GM19023 (cell line): ENCODE results near the gene TMEM163.
"Not testable (repeated sequence)": the region's sequence is repeated elsewhere in the genome, so short reads cannot be mapped to it uniquely, and the experiment has no call there.

Experiments used
- ATAC-seq: cut with Tn5 transposase; IDR thresholded peaks from one replicate; pipeline ENCODE4 v1.9.1; 2021; ENCODE audit warnings: mild to moderate bottlenecking, moderate library complexity; ENCODE audit not compliant: unreplicated experiment

Gene TMEM163

GRCh38 chr2:134723742-134724141 lies 4.9 kb upstream of the TMEM163 start:
- ATAC-seq = not testable (repeated sequence)

DNA sequence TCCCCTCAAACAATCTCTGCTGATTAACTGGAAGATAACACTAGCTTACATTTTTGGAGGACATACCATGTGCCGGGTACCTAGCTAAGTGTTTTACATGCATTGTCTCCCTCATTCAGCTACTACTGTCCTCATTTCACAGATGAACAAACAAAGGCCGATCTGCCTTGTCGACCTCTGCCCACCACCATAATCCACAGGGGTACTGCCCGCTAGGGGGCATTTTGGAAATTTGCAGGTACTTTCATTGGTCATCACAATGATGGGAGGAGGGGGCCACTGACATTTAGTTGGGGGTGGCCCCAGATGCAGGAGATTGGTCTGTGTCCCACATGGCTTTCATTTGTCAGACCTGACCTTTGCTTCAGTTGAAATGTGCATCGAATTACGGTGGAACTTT lies 3.9 kb upstream of the TMEM163 start:
- ATAC-seq = no peak

GRCh38 chr2:134721596-134721995 lies 2.8 kb upstream of the TMEM163 start:
- no peak for ATAC-seq

GRCh38 chr2:134718023-134718816 lies 580 bp downstream of the TMEM163 start:
- peak; percentile 46 for ATAC-seq

- ATAC-seq = no peak
These were observed 1.3 kb downstream of the TMEM163 start for GRCh38 chr2:134717286-134718022.

DNA sequence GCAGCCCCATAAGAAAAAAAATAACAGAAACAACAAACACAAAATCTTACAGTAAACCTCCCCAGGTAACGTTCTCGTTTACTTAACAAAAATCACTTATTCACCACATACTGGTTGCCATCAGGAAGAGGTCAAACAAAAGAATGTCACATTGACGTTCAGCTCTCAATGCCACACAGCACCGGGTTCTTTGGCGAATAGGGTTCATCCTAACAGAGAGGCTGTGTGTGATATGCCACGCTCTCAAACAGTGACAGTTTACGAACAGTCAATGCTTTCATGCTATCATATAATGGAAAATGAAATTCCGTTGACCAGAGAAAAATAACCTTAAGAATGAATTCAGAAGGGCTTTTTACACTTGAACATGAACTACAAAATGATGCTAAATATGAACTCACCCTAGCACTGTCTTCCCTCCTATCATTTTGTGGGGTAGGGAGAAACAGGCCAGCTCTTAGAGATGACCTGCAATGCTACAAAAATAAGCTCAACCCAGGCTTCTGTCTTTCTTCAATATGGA lies 2.0 kb downstream of the TMEM163 start:
- ATAC-seq = no peak

- ATAC-seq = no peak
These were observed 2.7 kb downstream of the TMEM163 start for GRCh38 chr2:134715932-134716643.

DNA sequence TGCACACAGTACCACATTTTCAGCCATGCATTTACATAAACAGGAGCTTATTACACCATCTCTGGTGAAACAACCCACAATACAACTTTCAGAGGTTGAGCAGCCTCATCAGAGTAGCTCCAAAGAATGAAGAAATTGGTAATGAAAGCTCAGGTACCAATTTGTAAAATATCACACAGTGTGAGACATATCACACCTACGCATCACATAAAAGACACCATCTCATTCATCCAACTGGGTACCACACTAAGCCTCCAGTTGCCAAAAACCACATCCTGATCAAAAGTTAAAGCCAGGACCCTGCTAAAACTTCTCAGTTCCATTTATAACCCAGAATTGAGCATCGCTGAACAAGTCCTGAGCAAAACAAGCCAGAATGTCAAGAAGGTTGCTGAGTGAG lies 4.6 kb downstream of the TMEM163 start:
- ATAC-seq = no peak

DNA sequence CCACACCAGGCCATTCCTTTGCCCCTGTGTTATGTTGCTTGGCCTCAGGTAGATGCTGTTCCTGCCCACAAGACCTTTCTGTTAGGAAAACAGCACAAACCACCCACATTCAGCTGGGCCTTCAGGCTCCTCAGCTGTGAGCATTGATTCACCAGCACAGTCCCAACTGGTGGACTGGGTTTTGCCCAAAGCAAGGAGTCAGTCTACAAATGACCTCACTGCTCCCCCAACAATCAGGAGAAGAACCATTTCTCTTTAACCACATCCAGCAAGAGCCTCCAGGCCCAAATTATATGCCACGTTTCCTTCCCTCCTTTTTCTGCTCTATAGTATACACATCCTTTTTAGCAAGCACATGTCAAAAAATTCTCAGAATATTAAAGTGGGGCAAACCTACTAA lies 5.2 kb downstream of the TMEM163 start:
- ATAC-seq = no peak

DNA sequence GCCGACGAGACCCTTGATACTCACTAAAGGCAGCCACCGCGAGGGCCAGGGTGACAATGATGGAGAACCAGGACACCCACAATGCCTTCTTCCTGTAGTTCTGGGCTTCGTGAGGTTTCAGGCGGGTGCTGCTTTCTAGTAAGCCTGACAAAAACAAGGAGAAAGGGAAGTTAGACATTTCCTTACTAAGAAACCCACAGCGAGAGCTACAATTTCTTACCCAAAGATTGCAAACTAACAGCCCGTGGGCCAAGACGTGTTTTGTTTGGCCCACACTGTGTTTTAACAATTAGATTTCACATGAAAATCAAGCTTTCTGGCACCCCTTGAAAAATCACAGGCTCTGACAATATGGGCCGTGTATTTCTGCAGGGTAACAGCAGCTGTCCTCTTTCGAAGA lies 5.6 kb downstream of the TMEM163 start:
- ATAC-seq = no peak

DNA sequence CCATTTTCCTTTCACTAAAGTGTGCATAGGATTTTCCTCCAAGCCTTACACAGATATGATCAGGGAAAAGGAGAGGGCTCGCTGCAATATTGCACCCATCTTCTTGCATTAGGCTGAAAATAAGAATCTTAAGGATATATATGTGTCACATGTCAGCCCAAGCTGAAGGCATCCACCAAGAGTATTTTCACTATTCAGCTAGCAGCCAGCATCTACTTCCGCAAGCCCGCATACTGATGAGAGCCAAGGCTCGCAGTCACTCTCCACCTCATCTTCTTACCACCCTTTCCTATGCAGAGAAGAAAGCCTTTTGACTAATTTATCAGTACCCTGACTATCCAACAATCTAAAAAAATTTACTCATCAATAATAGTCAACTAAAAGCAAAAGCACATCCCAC lies 6.1 kb downstream of the TMEM163 start:
- no peak for ATAC-seq

- ATAC-seq = no peak
These were observed 6.5 kb downstream of the TMEM163 start for GRCh38 chr2:134712299-134712698.

DNA sequence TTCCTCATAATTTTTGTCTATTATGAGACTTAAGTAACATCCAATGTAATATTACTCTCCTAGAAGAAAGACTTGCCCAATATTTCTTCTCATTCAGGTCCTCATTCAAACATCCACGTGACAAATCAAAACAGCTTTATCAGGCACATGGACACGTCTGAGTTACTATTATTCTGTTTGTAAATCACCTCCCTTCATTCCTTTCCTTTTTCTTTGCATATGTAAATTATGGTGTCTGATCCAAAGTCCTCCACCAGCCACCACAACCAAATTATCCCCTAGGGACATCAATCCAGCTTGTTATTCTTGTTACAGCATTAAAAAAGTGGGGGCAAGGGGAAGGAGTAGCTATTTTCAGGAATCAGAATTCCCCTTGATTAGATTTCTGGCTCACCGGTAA lies 7.1 kb downstream of the TMEM163 start:
- ATAC-seq = no peak

- no peak for ATAC-seq
These were observed 11.5 kb downstream of the TMEM163 start for GRCh38 chr2:134707330-134707676.

- no peak for ATAC-seq
These were observed 12.0 kb downstream of the TMEM163 start for GRCh38 chr2:134706587-134707329.

DNA sequence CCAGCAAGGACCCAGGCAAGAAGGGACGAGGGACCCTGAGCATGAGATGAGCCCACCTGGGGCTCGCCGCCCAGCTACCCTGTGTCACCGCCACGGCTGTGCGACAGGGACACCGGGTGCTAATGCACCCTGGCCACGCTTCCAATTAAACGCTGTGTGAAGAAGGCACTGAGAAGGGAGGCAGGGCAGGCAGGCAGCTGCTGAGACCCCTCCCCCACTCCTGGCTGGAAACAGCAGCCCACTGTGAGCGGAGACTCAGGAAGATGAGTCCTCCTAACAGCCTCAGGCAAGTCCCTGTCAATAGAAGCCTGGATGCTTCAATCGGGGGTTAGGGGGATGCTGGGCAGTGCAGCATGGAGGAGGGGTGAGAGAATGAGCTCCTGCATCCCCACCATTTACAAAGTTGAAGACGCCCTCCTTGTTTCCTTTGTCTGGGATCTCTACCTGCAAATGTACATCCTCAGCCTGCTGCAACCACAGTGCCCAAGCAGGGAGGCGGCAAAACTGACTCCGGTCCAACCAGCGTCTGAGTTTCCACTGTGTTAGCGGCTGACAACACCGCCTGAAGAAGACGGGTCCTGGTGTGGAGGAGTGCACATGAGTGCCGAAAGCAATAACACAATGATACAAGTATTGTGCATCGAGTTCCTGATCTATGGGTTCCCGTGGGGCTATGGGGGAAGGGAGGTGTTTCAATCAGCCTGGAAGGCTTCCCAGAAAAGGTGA lies 12.8 kb downstream of the TMEM163 start:
- no peak for ATAC-seq

GRCh38 chr2:134704173-134704572 lies 14.6 kb downstream of the TMEM163 start:
- no peak for ATAC-seq

DNA sequence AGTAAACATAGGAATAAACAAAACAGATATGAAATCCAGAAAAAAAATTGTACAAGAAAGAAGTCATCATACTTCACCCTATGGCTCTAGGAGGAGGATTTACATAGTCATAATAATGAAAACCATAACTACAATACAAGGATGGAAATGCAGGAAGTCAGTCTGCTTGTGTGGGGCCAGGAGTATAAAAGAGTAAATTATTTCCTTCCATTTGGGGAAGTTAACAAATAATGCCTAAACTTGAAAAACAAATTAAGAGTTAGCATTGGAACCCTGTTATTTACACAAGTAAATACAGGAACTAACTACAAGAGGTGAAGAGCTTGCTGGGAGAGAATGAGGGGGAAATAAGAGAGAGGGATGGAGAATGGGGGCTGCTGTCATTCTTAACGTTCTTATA lies 15.4 kb downstream of the TMEM163 start:
- no peak for ATAC-seq

- no peak for ATAC-seq
These were observed 18.1 kb downstream of the TMEM163 start for GRCh38 chr2:134700730-134701129.

GRCh38 chr2:134694411-134694810 lies 24.4 kb downstream of the TMEM163 start:
- no peak for ATAC-seq
